ENCODE measurements around the gene PURB. TPM values are rescaled to one million over a fixed set of nuclear protein-coding genes. Genes with fewer than 3 reads are reported as not detected.
"Not testable (repeated sequence)": the region's sequence is repeated elsewhere in the genome, so short reads cannot be mapped to it uniquely, and the experiment has no call there.

PURB gene
- total RNA-seq, 1 donor from 2014 or later: 32.9 TPM

- H3K27ac ChIP-seq (ENCODE audit: low read depth, low read length): peak overlapping the region; percentile 61
- H3K4me3 ChIP-seq (ENCODE audit: low read length in 3 of 3): no peak overlapping the region
- H3K9me3 ChIP-seq (ENCODE audit: control insufficient read depth in 3 of 3, low read length in 3 of 3): no peaks in the 10 kb centered on the region
- H3K4me1 ChIP-seq (ENCODE audit: control insufficient read depth in 3 of 3, insufficient read depth in 3 of 3, low read length in 3 of 3): peaks cover 5 to 10% (median 8%) of the 10 kb centered on the region in 3 donors
- no peaks in the 10 kb centered on the region for H3K36me3 ChIP-seq (ENCODE audit: control insufficient read depth in 3 of 3, insufficient read depth in 3 of 3, low read length in 3 of 3)
- no peaks in the 10 kb centered on the region for H3K27me3 ChIP-seq (ENCODE audit: control insufficient read depth in 3 of 3, insufficient read depth in 3 of 3, low read length in 3 of 3)
- peak overlapping the region in 2 of 3 donors; percentile 1 to 4 for H3K9ac ChIP-seq (ENCODE audit: low read depth in 1 of 3, low read length in 3 of 3)
Measured at GRCh38 chr7:44867073-44867995, 18.0 kb downstream of the PURB start.

- H3K27ac ChIP-seq (ENCODE audit: low read depth, low read length); H3K36me3 ChIP-seq (ENCODE audit: control insufficient read depth in 3 of 3, insufficient read depth in 3 of 3, low read length in 3 of 3); H3K4me1 ChIP-seq (ENCODE audit: control insufficient read depth in 3 of 3, insufficient read depth in 3 of 3, low read length in 3 of 3); H3K27me3 ChIP-seq (ENCODE audit: control insufficient read depth in 3 of 3, insufficient read depth in 3 of 3, low read length in 3 of 3); H3K4me3 ChIP-seq (ENCODE audit: low read length in 3 of 3); H3K9ac ChIP-seq (ENCODE audit: low read depth in 1 of 3, low read length in 3 of 3); H3K9me3 ChIP-seq (ENCODE audit: control insufficient read depth in 3 of 3, low read length in 3 of 3): not testable (repeated sequence)
Measured at GRCh38 chr7:44861949-44862348, 23.4 kb downstream of the PURB start.

GRCh38 chr7:44858161-44858560 is 27.2 kb downstream of the PURB start:
- H3K9me3 ChIP-seq (ENCODE audit: control insufficient read depth in 3 of 3, low read length in 3 of 3): no peaks in the 10 kb centered on the region

GRCh38 chr7:44854644-44855364 is 30.5 kb downstream of the PURB start:
- H3K36me3 ChIP-seq (ENCODE audit: control insufficient read depth in 3 of 3, insufficient read depth in 3 of 3, low read length in 3 of 3): no peaks in the 10 kb centered on the region
- no peak overlapping the region for H3K9ac ChIP-seq (ENCODE audit: low read depth in 1 of 3, low read length in 3 of 3)
- no peak overlapping the region for H3K4me3 ChIP-seq (ENCODE audit: low read length in 3 of 3)
- H3K9me3 ChIP-seq (ENCODE audit: control insufficient read depth in 3 of 3, low read length in 3 of 3): no peaks in the 10 kb centered on the region
- H3K27me3 ChIP-seq (ENCODE audit: control insufficient read depth in 3 of 3, insufficient read depth in 3 of 3, low read length in 3 of 3): no peaks in the 10 kb centered on the region
- no peak overlapping the region for H3K27ac ChIP-seq (ENCODE audit: low read depth, low read length)
- no peaks in the 10 kb centered on the region for H3K4me1 ChIP-seq (ENCODE audit: control insufficient read depth in 3 of 3, insufficient read depth in 3 of 3, low read length in 3 of 3)

More at GRCh38 chr7:44858161-44858560, 27.2 kb downstream of the PURB start:
- Histone ChIP-seq H3K9ac (ENCODE audit: low read depth in 1 of 3, low read length in 3 of 3) (no peak overlapping the region), H3K4me3 (ENCODE audit: low read length in 3 of 3) (no peak overlapping the region), H3K4me1 (ENCODE audit: control insufficient read depth in 3 of 3, insufficient read depth in 3 of 3, low read length in 3 of 3) (no peaks in the 10 kb centered on the region), H3K27me3 (ENCODE audit: control insufficient read depth in 3 of 3, insufficient read depth in 3 of 3, low read length in 3 of 3) (no peaks in the 10 kb centered on the region), H3K27ac (ENCODE audit: low read depth, low read length) (no peak overlapping the region), H3K36me3 (ENCODE audit: control insufficient read depth in 3 of 3, insufficient read depth in 3 of 3, low read length in 3 of 3) (no peaks in the 10 kb centered on the region)

- H3K9ac ChIP-seq (ENCODE audit: low read depth in 1 of 3, low read length in 3 of 3): no peak overlapping the region
- H3K27me3 ChIP-seq (ENCODE audit: control insufficient read depth in 3 of 3, insufficient read depth in 3 of 3, low read length in 3 of 3): no peaks in the 10 kb centered on the region
- H3K36me3 ChIP-seq (ENCODE audit: control insufficient read depth in 3 of 3, insufficient read depth in 3 of 3, low read length in 3 of 3): no peaks in the 10 kb centered on the region
- H3K4me3 ChIP-seq (ENCODE audit: low read length in 3 of 3): no peak overlapping the region
- H3K27ac ChIP-seq (ENCODE audit: low read depth, low read length): no peak overlapping the region
- peaks cover 0 to 5% (median 0%) of the 10 kb centered on the region in 3 donors for H3K4me1 ChIP-seq (ENCODE audit: control insufficient read depth in 3 of 3, insufficient read depth in 3 of 3, low read length in 3 of 3)
- H3K9me3 ChIP-seq (ENCODE audit: control insufficient read depth in 3 of 3, low read length in 3 of 3): no peaks in the 10 kb centered on the region
Measured at GRCh38 chr7:44853391-44853790, 31.9 kb downstream of the PURB start.

GRCh38 chr7:44852590-44852989 is 32.7 kb downstream of the PURB start:
- H3K27ac ChIP-seq (ENCODE audit: low read depth, low read length): no peak overlapping the region
- H3K4me1 ChIP-seq (ENCODE audit: control insufficient read depth in 3 of 3, insufficient read depth in 3 of 3, low read length in 3 of 3): peaks cover 0 to 5% (median 0%) of the 10 kb centered on the region in 3 donors
- H3K27me3 ChIP-seq (ENCODE audit: control insufficient read depth in 3 of 3, insufficient read depth in 3 of 3, low read length in 3 of 3): no peaks in the 10 kb centered on the region
- H3K9me3 ChIP-seq (ENCODE audit: control insufficient read depth in 3 of 3, low read length in 3 of 3): no peaks in the 10 kb centered on the region
- H3K4me3 ChIP-seq (ENCODE audit: low read length in 3 of 3): no peak overlapping the region
- H3K36me3 ChIP-seq (ENCODE audit: control insufficient read depth in 3 of 3, insufficient read depth in 3 of 3, low read length in 3 of 3): no peaks in the 10 kb centered on the region
- no peak overlapping the region for H3K9ac ChIP-seq (ENCODE audit: low read depth in 1 of 3, low read length in 3 of 3)

GRCh38 chr7:44849885-44850544 is 35.3 kb downstream of the PURB start:
- H3K9me3 ChIP-seq (ENCODE audit: control insufficient read depth in 3 of 3, low read length in 3 of 3): no peaks in the 10 kb centered on the region
- H3K4me3 ChIP-seq (ENCODE audit: low read length in 3 of 3): no peak overlapping the region
- peaks cover 3 to 5% (median 3%) of the 10 kb centered on the region in 3 donors for H3K4me1 ChIP-seq (ENCODE audit: control insufficient read depth in 3 of 3, insufficient read depth in 3 of 3, low read length in 3 of 3)
- no peak overlapping the region for H3K27ac ChIP-seq (ENCODE audit: low read depth, low read length)
- H3K27me3 ChIP-seq (ENCODE audit: control insufficient read depth in 3 of 3, insufficient read depth in 3 of 3, low read length in 3 of 3): no peaks in the 10 kb centered on the region
- no peaks in the 10 kb centered on the region for H3K36me3 ChIP-seq (ENCODE audit: control insufficient read depth in 3 of 3, insufficient read depth in 3 of 3, low read length in 3 of 3)
- no peak overlapping the region for H3K9ac ChIP-seq (ENCODE audit: low read depth in 1 of 3, low read length in 3 of 3)

- Histone ChIP-seq H3K9ac (ENCODE audit: low read depth in 1 of 3, low read length in 3 of 3) (peak overlapping the region in 1 of 3 donors; percentile 90), H3K36me3 (ENCODE audit: control insufficient read depth in 3 of 3, insufficient read depth in 3 of 3, low read length in 3 of 3) (no peaks in the 10 kb centered on the region), H3K4me1 (ENCODE audit: control insufficient read depth in 3 of 3, insufficient read depth in 3 of 3, low read length in 3 of 3) (peaks cover 5 to 8% (median 6%) of the 10 kb centered on the region in 3 donors), H3K4me3 (ENCODE audit: low read length in 3 of 3) (no peak overlapping the region), H3K9me3 (ENCODE audit: control insufficient read depth in 3 of 3, low read length in 3 of 3) (no peaks in the 10 kb centered on the region), H3K27me3 (ENCODE audit: control insufficient read depth in 3 of 3, insufficient read depth in 3 of 3, low read length in 3 of 3) (no peaks in the 10 kb centered on the region), H3K27ac (ENCODE audit: low read depth, low read length) (no peak overlapping the region)
Measured at GRCh38 chr7:44849259-44849884, 36.0 kb downstream of the PURB start.

- H3K27me3 ChIP-seq (ENCODE audit: control insufficient read depth in 3 of 3, insufficient read depth in 3 of 3, low read length in 3 of 3): no peaks in the 10 kb centered on the region
- no peaks in the 10 kb centered on the region for H3K9me3 ChIP-seq (ENCODE audit: control insufficient read depth in 3 of 3, low read length in 3 of 3)
- peak within 1 kb of the TSS; percentile 92 for H3K27ac ChIP-seq (ENCODE audit: low read depth, low read length)
- no peaks in the 10 kb centered on the region for H3K36me3 ChIP-seq (ENCODE audit: control insufficient read depth in 3 of 3, insufficient read depth in 3 of 3, low read length in 3 of 3)
- peaks cover 5 to 10% (median 10%) of the 10 kb centered on the region in 3 donors for H3K4me1 ChIP-seq (ENCODE audit: control insufficient read depth in 3 of 3, insufficient read depth in 3 of 3, low read length in 3 of 3)
- peak within 1 kb of the TSS; percentile 85 to 93 (median 92) for H3K4me3 ChIP-seq (ENCODE audit: low read length in 3 of 3)
- peak within 1 kb of the TSS; percentile 96 to 98 (median 96) for H3K9ac ChIP-seq (ENCODE audit: low read depth in 1 of 3, low read length in 3 of 3)
Measured at GRCh38 chr7:44847920-44848634, 37.3 kb downstream of the PURB start, which contains the start of gene H2AZ2. TSS of gene H2AZ2 (minus strand) at chr7:44848087. CDS start at chr7:44847971, 116 bp downstream.

Measured in skeletal muscle tissue (tissue), 4 donors.